H1 (cell line): ENCODE data around the gene NAA50. TPM values are rescaled to one million over a fixed set of nuclear protein-coding genes. Genes with fewer than 3 reads are reported as not detected.

Experiments
- CTCF ChIA-PET: fragments of 300-600 bp; sonication (Branson Sonifier 250); formaldehyde crosslinking; loops from one replicate; lab custom pipeline; 2021; ENCODE audit not compliant: partially characterized antibody; lab: Charles Lee
- POLR2A ChIA-PET: fragments of 300-600 bp; sonication (Branson Sonifier 250); formaldehyde crosslinking; loops from one replicate; lab custom pipeline; 2021; ENCODE audit warnings: inconsistent platforms; ENCODE audit not compliant: partially characterized antibody; lab: Charles Lee
- DNase-seq, 2 experiments: peaks; one replicate each; pipeline versions ENCODE4 v3.0.0 to v3.0.0-alpha.2; 2010 to 2022; ENCODE audit warnings: low spot score in 2 of 2, low read depth in 1 of 2, mixed read lengths in 1 of 2
- FAIRE-seq: peaks from 2 replicates; lab custom pipeline; 2011; peaks lifted over from hg19 to GRCh38; lab: Jason Lieb, UNC
- H2AFZ ChIP-seq: 2 replicates; pipeline ENCODE4 v1.8.1; 2012; ENCODE audit warnings: low read length, inconsistent platforms
- H2AK5ac ChIP-seq: 2 replicates; pipeline ENCODE4 v1.6.1; 2013; ENCODE audit warnings: low read depth, low read length
- H2BK120ac ChIP-seq: replicated peaks from 2 replicates; pipeline ENCODE3; 2013; ENCODE audit warnings: low read depth, low read length, inconsistent platforms
- H2BK12ac ChIP-seq: 2 replicates; pipeline ENCODE4 v1.6.1; 2013; ENCODE audit warnings: low read depth, low read length
- H2BK15ac ChIP-seq: 2 replicates; pipeline ENCODE4 v1.6.1; 2013; ENCODE audit warnings: low read length
- H2BK20ac ChIP-seq: 2 replicates; pipeline ENCODE4 v1.6.1; 2013; ENCODE audit warnings: low read length
- H2BK5ac ChIP-seq: 2 replicates; pipeline ENCODE4 v1.6.1; 2013; ENCODE audit warnings: low read depth, low read length
- H3K14ac ChIP-seq: 2 replicates; pipeline ENCODE4 v1.6.1; 2013; ENCODE audit warnings: inconsistent platforms; ENCODE audit not compliant: insufficient read length
- H3K18ac ChIP-seq: 2 replicates; pipeline ENCODE4 v1.6.1; 2013; ENCODE audit warnings: low read length; ENCODE audit errors: extremely low read depth
- H3K23ac ChIP-seq: 2 replicates; pipeline ENCODE4 v1.6.1; 2013; ENCODE audit warnings: inconsistent platforms; ENCODE audit not compliant: insufficient read length
- H3K23me2 ChIP-seq: 2 replicates; pipeline ENCODE4 v1.6.1; 2013; ENCODE audit warnings: low read depth, low read length
- H3K27ac ChIP-seq: 2 replicates; pipeline ENCODE4 v1.6.1; 2011; ENCODE audit warnings: low read depth, low read length, inconsistent platforms
- H3K27me3 ChIP-seq, 4 experiments: replicated peaks in 1 of 4; 1 replicate in 1 of 4; 2 replicates in 3 of 4; pipeline versions ENCODE4 v1.6.1 to v1.8.1; 2011 to 2013; ENCODE audit warnings: low read length in 3 of 4, mild to moderate bottlenecking in 3 of 4, inconsistent platforms in 2 of 4, mixed read lengths in 2 of 4, moderate library complexity in 1 of 4; ENCODE audit not compliant: control insufficient read depth in 3 of 4, insufficient read depth in 3 of 4; ENCODE audit errors: extremely low read depth in 1 of 4
- H3K36me3 ChIP-seq, 4 experiments: 2 replicates each; pipeline versions ENCODE4 v1.6.1 to v1.8.1; 2011 to 2013; ENCODE audit warnings: mild to moderate bottlenecking in 4 of 4, low read length in 3 of 4, moderate library complexity in 2 of 4, control low read depth in 1 of 4, inconsistent platforms in 1 of 4; ENCODE audit not compliant: insufficient read depth in 4 of 4, control insufficient read depth in 2 of 4
- H3K4ac ChIP-seq: replicated peaks from 2 replicates; pipeline ENCODE3; 2013; ENCODE audit warnings: low read length, low read depth, mixed read lengths, inconsistent platforms; ENCODE audit not compliant: insufficient read length
- H3K4me1 ChIP-seq, 4 experiments: replicated peaks in 1 of 4; 1 replicate in 1 of 4; 2 replicates in 3 of 4; pipeline versions ENCODE4 v1.6.1 to v1.8.1; 2011 to 2013; ENCODE audit warnings: low read length in 3 of 4, inconsistent platforms in 2 of 4, mixed read lengths in 1 of 4; ENCODE audit not compliant: insufficient read depth in 4 of 4, control insufficient read depth in 3 of 4
- H3K4me2 ChIP-seq, 2 experiments: 2 replicates each; pipeline versions ENCODE4 v1.6.1 to v1.8.1; 2011 to 2013; ENCODE audit warnings: low read depth in 2 of 2, low read length in 2 of 2, control low read depth in 1 of 2, inconsistent platforms in 1 of 2, mild to moderate bottlenecking in 1 of 2; ENCODE audit not compliant: insufficient read depth in 1 of 2
- H3K4me3 ChIP-seq, 4 experiments: fragments of 200-600, 300-600 bp in 1 of 4; sonication (generic), shearing (Covaris generic), sonication (Bioruptor Twin) in 1 of 4; 2 replicates each; pipeline versions ENCODE4 v1.5.1 to v1.8.1; 2011 to 2016; ENCODE audit warnings: low read length in 4 of 4, low read depth in 3 of 4, control low read depth in 2 of 4, inconsistent platforms in 2 of 4, mild to moderate bottlenecking in 2 of 4, mixed read lengths in 1 of 4, moderate library complexity in 1 of 4; ENCODE audit not compliant: insufficient read depth in 2 of 4; ENCODE audit errors: extremely low read depth in 1 of 4
- H3K56ac ChIP-seq: replicated peaks from 2 replicates; pipeline ENCODE3; 2013; ENCODE audit warnings: low read depth, mild to moderate bottlenecking, mixed read lengths, low read length, inconsistent platforms; ENCODE audit not compliant: insufficient read length
- H3K79me1 ChIP-seq: 2 replicates; pipeline ENCODE4 v1.6.1; 2013; ENCODE audit warnings: low read depth, low read length, control low read depth
- H3K79me2 ChIP-seq, 2 experiments: 2 replicates each; pipeline versions ENCODE4 v1.6.1 to v1.8.1; 2012 to 2013; ENCODE audit warnings: low read length in 2 of 2, mild to moderate bottlenecking in 2 of 2, inconsistent platforms in 1 of 2; ENCODE audit not compliant: insufficient read depth in 2 of 2, control insufficient read depth in 1 of 2
- H3K9ac ChIP-seq, 4 experiments: replicated peaks in 1 of 4; 1 replicate in 1 of 4; 2 replicates in 3 of 4; pipeline versions ENCODE4 v1.6.1 to v1.8.1; 2011 to 2013; ENCODE audit warnings: low read depth in 3 of 4, low read length in 3 of 4, control low read depth in 2 of 4, mild to moderate bottlenecking in 2 of 4, moderate library complexity in 2 of 4, inconsistent platforms in 1 of 4; ENCODE audit errors: extremely low read depth in 1 of 4
- H3K9me3 ChIP-seq, 2 experiments: 2 replicates each; pipeline versions ENCODE4 v1.6.1 to v1.8.1; 2012 to 2013; ENCODE audit warnings: mild to moderate bottlenecking in 2 of 2, moderate library complexity in 2 of 2, control low read depth in 1 of 2, inconsistent platforms in 1 of 2, low read depth in 1 of 2, low read length in 1 of 2, mixed read lengths in 1 of 2; ENCODE audit not compliant: insufficient read depth in 2 of 2
- H4K20me1 ChIP-seq, 2 experiments: replicated peaks in 1 of 2; 2 replicates each; pipeline versions ENCODE3 to v1.8.1; 2011 to 2013; ENCODE audit warnings: inconsistent platforms in 2 of 2, low read length in 2 of 2, mild to moderate bottlenecking in 1 of 2; ENCODE audit not compliant: insufficient read depth in 2 of 2, control insufficient read depth in 1 of 2
- H4K5ac ChIP-seq: 2 replicates; pipeline ENCODE4 v1.6.1; 2013; ENCODE audit warnings: low read length, low read depth, mixed read lengths, inconsistent platforms; ENCODE audit not compliant: insufficient read length
- H4K8ac ChIP-seq: 2 replicates; pipeline ENCODE4 v1.8.0; 2013; ENCODE audit warnings: mild to moderate bottlenecking, moderate library complexity, low read length, inconsistent platforms; ENCODE audit not compliant: insufficient read depth; ENCODE audit errors: extremely low read depth
- H4K91ac ChIP-seq: replicated peaks from 2 replicates; pipeline ENCODE3; 2013; ENCODE audit warnings: low read length, mixed read lengths, inconsistent platforms; ENCODE audit not compliant: insufficient read length
- BCL11A ChIP-seq, 2 experiments: IDR thresholded peaks; one replicate each; pipeline ENCODE4 v1.6.1; 2011; ENCODE audit warnings: low read depth in 2 of 2, low read length in 2 of 2, mild to moderate bottlenecking in 2 of 2
- CBX5 ChIP-seq: fragments of 300-800, 300-1000 bp; sonication (generic); IDR thresholded peaks from 2 replicates; pipeline ENCODE4 v1.7.1; 2016; ENCODE audit warnings: antibody characterized with exemption, low read length, low read depth
- EP300 ChIP-seq, 2 experiments: IDR thresholded peaks; 1 replicate in 1 of 2; 2 replicates in 1 of 2; pipeline ENCODE4 v1.6.1; 2011 to 2012; ENCODE audit warnings: low read depth in 2 of 2, low read length in 2 of 2, mild to moderate bottlenecking in 2 of 2, borderline replicate concordance in 1 of 2, inconsistent platforms in 1 of 2, moderate library complexity in 1 of 2
- JUN ChIP-seq: IDR thresholded peaks from 2 replicates; pipeline ENCODE4 v1.6.1; 2011; ENCODE audit warnings: low read depth, mild to moderate bottlenecking, improper control_type of control experiment, low read length
- RBBP5 ChIP-seq: IDR thresholded peaks from 2 replicates; pipeline ENCODE4 v1.7.1; 2012; ENCODE audit warnings: low read depth, mild to moderate bottlenecking, inconsistent platforms, low read length, moderate library complexity, borderline replicate concordance
- RNF2 ChIP-seq: fragments of 200-900, 300-1000 bp; sonication (generic); IDR thresholded peaks from 2 replicates; pipeline ENCODE4 v1.7.1; 2016; ENCODE audit warnings: borderline replicate concordance, low read depth, mild to moderate bottlenecking, antibody characterized with exemption, low read length; ENCODE audit not compliant: poor library complexity, severe bottlenecking; ENCODE audit errors: missing control alignments
- TAF1 ChIP-seq: IDR thresholded peaks from 2 replicates; pipeline ENCODE4 v1.6.1; 2011; ENCODE audit warnings: mild to moderate bottlenecking, low read depth, low read length
- TEAD4 ChIP-seq: IDR thresholded peaks from 2 replicates; pipeline ENCODE4 v1.6.1; 2012; ENCODE audit warnings: low read depth, low read length, inconsistent platforms, mixed read lengths
- WGBS, 2 experiments: shearing (Covaris generic) in 1 of 2; methylation state at CpG; one replicate each; pipeline versions ENCODE4 v1.1.6 to v1.1.7; 2013 to 2015; ENCODE audit warnings: low lambda C conversion rate in 2 of 2, mixed read lengths in 2 of 2, inconsistent platforms in 1 of 2, low coverage in 1 of 2, missing lambda C conversion rate in 1 of 2; ENCODE audit not compliant: insufficient replicate concordance in 2 of 2, insufficient coverage in 1 of 2, insufficient read length in 1 of 2; ENCODE audit errors: extremely low coverage in 1 of 2, missing lambda C conversion rate in 1 of 2; 5-methylcytosine and 5-hydroxymethylcytosine counted together
- polyA plus RNA-seq, 7 experiments: library from polyadenylated mRNA; depleted of rRNA in 3 of 7; stranded (reverse) in 5 of 7; unstranded in 2 of 7; fragments of >200 nt in 5 of 7; fragments of 200-250 nt in 2 of 7; gene quantifications; 1 replicate in 5 of 7; 2 replicates in 1 of 7; 4 replicates in 1 of 7; pipeline versions ENCODE4 v1.2.1 to v1.2.3, GENCODE V29; 2011 to 2013; ENCODE audit warnings: missing spikeins in 2 of 7, mixed read lengths in 2 of 7
- total RNA-seq: library from RNA; stranded (reverse); fragmentation: NEBNext Ultra II Directional; extraction: Animal tissue kit (Norgen Biotek cat#: 25700); gene quantifications from 2 replicates; pipeline ENCODE4 v1.2.1, GENCODE V29; 2021
- TF ChIP-seq, protein P1 (sequence below): IDR thresholded peaks from 2 replicates; pipeline ENCODE4 v1.6.1; 2012; ENCODE audit warnings: inconsistent platforms

NAA50 gene
- total and polyA plus RNA-seq, 2 of the 8 experiments (the other 6 are each of a cell fraction or from before 2014, with no cell fraction given), result 46.6 to 231 TPM

DNA sequence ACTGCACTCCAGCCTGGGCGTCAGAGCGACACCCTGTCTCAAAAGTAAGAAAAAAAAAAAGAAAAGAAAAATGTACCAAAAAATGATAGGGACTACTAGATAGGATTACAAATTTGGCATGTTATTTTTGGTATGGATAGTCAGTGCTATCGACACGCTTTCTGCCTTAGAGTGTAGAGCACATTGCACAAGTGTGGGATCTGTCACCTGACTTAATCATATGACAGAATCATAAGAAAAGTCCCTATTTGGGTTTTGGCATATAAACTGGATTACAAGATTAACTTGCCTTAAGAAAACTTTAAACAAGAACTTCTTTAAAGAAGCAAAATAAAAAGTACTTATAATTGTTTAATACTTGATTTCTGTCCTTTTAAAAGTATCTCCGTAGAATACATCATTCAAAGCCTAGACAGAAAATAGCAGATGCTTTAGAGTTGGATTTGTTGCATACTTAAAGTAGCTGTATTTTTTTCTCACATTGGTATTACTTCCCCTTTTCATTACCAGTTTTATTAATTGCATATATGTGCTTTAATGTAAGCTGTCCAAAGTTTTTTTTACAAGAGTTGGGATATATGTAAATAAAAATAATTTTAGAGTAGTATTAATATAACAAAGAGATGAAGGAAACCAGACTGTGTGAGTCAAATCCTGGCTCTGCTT lies 8.6 kb upstream of the NAA50 start:
- H3K23me2 ChIP-seq, result no peaks in the 10 kb centered on the region
- H3K4ac ChIP-seq, result no peak overlapping the region
- no peak overlapping the region for H2AFZ ChIP-seq
- peaks cover 0 to 66% of the 10 kb centered on the region in 2 experiments; a peak in 2 of 4 replicates for H3K79me2 ChIP-seq
- no peak overlapping the region for H4K91ac ChIP-seq
- H4K8ac ChIP-seq, result no peak overlapping the region
- no peak overlapping the region for H3K4me3 ChIP-seq
- TF ChIP-seq CBX5, result no peak
- TF ChIP-seq RNF2, result no peak
- TF ChIP-seq BCL11A (IDR thresholded peaks at IDR 0.05; ENCODE audit: low read depth in 2 of 2, low read length in 2 of 2), result no peak
- TF ChIP-seq TEAD4, result no peak
- TF ChIP-seq JUN, result no peak
- no peak for TF ChIP-seq RBBP5
- TF ChIP-seq EP300 (IDR thresholded peaks at IDR 0.05; ENCODE audit: borderline replicate concordance in 1 of 2, low read depth in 2 of 2, low read length in 2 of 2), result no peak
- TF ChIP-seq, protein P1, sequence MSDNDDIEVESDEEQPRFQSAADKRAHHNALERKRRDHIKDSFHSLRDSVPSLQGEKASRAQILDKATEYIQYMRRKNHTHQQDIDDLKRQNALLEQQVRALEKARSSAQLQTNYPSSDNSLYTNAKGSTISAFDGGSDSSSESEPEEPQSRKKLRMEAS, result no peak
- TF ChIP-seq TAF1, result no peak
- H2BK5ac ChIP-seq, result no peak overlapping the region
- H2BK20ac ChIP-seq, result no peak overlapping the region
- 92% methylated on average over 5 of the region's 5 CpGs; no CpG with 5 or more reads in 1 of the 2 experiments for WGBS, 2 experiments
- H3K9ac ChIP-seq, result no peak overlapping the region
- H2AK5ac ChIP-seq, result no peak overlapping the region
- H3K14ac ChIP-seq, result no peak overlapping the region
- H2BK15ac ChIP-seq, result no peak overlapping the region
- no peak overlapping the region for H2BK120ac ChIP-seq
- no peak overlapping the region for H2BK12ac ChIP-seq
- FAIRE-seq, result no peak
- peaks cover 0 to 2% (median 0%) of the 10 kb centered on the region in 4 experiments; a peak in 2 of 8 replicates for H3K36me3 ChIP-seq
- H3K56ac ChIP-seq, result no peak overlapping the region
- H4K5ac ChIP-seq, result no peak overlapping the region
- no peak overlapping the region for H3K4me2 ChIP-seq
- ChIA-PET POLR2A (interaction anchor here (3.6 kb wide), 1 partner anchor 9 kb away, joined by 21 read pairs; the partner anchor contains the start of genes ATP6V1A and NAA50), CTCF (no interaction called here)
- H3K79me1 ChIP-seq, result no peaks in the 10 kb centered on the region
- H3K18ac ChIP-seq, result no peak overlapping the region
- no peak overlapping the region for H3K27ac ChIP-seq
- DNase-seq, result no peak
- peaks cover 0 to 3% (median 3%) of the 10 kb centered on the region in 4 experiments; a peak in 4 of 7 replicates for H3K4me1 ChIP-seq
- H3K27me3 ChIP-seq, result no peaks in the 10 kb centered on the region
- peaks cover 0 to 7% of the 10 kb centered on the region in 2 experiments; a peak in 2 of 4 replicates for H3K9me3 ChIP-seq
- H3K23ac ChIP-seq, result no peak overlapping the region
- H4K20me1 ChIP-seq, result no peaks in the 10 kb centered on the region
